Ramos (cell line): ENCODE results near the gene ZSWIM3.

Source experiments
- in situ Hi-C: fragments of 300-500 bp; cut with MboI; formaldehyde crosslinking; loops from one replicate; pipeline ENCODE4 v1.14.3; 2022; ENCODE audit warnings: low sequenced_read_pairs; ENCODE audit not compliant: unreplicated experiment

The ZSWIM3 gene

DNA sequence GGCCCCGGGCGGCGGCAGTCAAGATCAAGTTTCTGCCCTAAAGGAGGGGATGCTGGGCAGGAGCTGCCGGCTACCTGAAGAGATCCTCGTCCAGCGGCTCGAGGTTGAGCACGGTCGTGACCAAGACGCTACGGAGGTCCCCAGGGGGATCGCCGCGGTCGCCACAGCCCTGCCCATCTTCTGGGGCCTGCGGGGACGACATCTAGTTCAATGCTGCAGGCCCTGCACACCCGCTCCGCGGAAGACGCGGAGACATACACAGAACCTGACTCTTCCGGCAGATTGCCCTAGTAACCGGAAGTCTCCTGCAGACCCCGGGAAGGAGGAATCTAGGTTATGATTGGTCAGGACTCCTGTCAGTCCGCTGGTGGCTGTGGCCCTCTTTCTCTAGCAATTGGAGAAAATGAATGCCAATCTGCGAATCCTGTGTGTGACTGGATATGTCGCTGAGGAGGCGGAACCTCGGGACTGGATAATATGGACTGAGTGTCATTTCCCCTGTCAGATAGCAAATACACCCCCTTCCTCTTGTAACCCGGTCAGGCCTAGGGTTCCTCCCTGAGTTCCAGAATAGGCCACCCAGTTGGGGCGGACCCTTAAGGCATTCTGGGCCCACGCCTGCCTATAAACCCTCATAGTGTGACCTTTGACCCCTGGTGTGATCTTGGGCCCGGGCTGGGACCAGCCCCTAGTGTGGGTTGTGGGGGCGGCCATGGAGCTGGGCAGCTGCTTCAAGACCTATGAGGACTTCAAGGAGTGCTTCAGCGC lies at the start of gene ZSWIM3, which contains the start of gene ACOT8:
Gene ZSWIM3 (plus strand): TSS at position 501 of the 768 bp plus-strand sequence. CDS start 212 bp downstream, at position 713.
Gene ACOT8 (minus strand): TSS at position 279 of the 768 bp plus-strand sequence. CDS start 77 bp downstream, at position 202.
- in situ Hi-C loops = no loop called here

GRCh38 chr20:45810191-45810970 lies 47.0 kb upstream of the ZSWIM3 start:
- in situ Hi-C loops = loop anchor here (25.0 kb wide), 1 partner anchor 127 kb away; the partner anchor contains the start of gene PCIF1

DNA sequence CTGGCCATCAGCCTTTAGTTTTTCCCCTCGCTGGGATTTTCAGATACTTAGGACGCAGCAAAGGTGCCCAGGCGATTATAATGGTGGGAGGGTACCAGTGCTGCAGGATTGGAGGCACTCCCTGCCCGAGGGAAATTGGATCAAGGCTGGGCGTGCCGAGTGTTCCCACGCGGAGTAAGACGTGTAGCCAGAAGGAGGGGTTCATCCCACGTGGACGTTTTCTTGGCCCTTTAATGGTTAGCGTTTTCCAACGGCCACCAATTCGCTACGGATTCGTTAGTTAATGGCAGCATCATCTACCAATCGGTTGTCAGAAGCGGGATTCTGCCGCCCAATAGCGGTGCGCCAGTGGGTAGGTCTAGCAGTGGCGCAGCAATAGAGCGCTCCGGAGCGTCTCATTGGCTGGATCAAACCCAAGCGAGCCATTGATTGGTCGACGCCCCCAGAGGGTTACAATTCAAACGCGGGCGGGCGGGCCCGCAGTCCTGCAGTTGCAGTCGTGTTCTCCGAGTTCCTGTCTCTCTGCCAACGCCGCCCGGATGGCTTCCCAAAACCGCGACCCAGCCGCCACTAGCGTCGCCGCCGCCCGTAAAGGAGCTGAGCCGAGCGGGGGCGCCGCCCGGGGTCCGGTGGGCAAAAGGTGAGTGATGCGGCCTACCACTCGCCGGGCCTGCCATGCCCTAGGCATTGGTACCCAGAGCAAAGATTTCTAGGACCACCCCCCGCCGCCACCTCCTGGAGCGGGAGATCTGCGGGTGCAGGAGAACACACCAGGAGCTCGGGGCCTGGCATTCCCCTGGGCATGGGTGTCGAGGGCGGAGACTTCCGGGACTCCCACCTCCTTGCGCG lies 45.0 kb upstream of the ZSWIM3 start, which contains the start of gene UBE2C:
Gene UBE2C (plus strand): TSS at position 488 of the 849 bp plus-strand sequence. CDS start 52 bp downstream, at position 540.
- in situ Hi-C loops = loop anchor here (25.0 kb wide), 1 partner anchor 125 kb away; the partner anchor contains the start of gene PCIF1

DNA sequence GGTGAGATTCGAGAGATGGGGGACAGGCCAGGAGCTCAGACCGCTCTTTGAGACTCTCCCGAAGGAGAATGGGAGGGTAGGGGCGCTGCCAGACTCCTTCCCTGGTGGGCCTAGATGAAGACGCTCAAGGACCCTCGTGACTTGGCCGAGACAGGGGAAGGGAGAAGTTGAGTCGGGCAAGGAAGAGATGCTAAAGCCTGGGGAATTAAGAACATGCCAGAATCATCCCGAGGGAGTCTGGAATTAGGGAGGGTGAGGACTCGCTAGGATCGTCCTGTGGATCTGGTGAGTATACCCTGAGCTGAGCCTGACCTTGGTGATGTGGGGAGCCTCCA lies 44.4 kb upstream of the ZSWIM3 start:
- in situ Hi-C loops = loop anchor here (25.0 kb wide), 1 partner anchor 124 kb away; the partner anchor contains the start of gene PCIF1

DNA sequence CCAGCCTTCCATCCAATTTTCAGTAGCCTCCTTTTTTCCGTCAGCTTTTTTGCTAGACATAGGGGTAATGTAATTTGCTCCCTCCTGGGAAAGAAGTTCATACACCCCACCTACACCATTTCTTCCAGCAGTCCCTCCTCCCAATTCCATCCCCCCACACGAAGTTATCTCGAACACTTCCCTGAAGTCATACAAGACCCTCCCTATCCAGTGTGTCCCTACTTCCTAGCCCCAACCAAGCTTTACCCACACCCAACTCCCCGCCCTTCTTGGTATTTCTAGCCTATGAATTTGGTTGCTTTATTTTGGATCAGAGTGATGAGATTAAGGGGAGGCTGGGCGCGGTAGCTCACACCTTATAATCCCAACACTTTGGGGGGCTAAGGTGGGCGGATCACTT lies 43.9 kb upstream of the ZSWIM3 start:
- in situ Hi-C loops = loop anchor here (25.0 kb wide), 1 partner anchor 124 kb away; the partner anchor contains the start of gene PCIF1

- in situ Hi-C loops = loop anchor here (25.0 kb wide), 1 partner anchor 123 kb away; the partner anchor contains the start of gene PCIF1
These were observed 43.1 kb upstream of the ZSWIM3 start for GRCh38 chr20:45814314-45814713.

DNA sequence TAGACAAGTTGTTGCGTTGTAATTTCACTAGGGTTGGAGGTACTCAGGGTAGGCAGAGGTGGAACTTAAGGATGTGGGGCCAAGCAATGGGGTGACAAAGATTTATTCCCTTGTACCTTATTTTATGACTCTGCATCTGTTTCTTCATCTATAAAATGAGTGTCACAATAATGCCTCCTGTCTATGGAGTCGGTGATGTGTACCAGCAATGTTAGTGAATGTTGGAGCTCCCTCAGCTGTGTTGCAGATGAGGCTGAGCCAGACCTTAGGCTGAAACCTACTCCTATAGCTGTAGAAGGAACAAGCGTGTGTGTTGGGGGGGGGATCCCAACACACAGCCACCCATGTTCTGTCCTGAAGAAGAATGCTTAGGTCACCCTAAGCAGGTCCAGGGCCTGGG lies 40.5 kb upstream of the ZSWIM3 start:
- in situ Hi-C loops = loop anchor here (25.0 kb wide), 1 partner anchor 120 kb away; the partner anchor contains the start of gene PCIF1

- in situ Hi-C loops = loop anchor here (25.0 kb wide), 1 partner anchor 120 kb away; the partner anchor contains the start of gene PCIF1
These were observed 39.8 kb upstream of the ZSWIM3 start for GRCh38 chr20:45817376-45818194.

DNA sequence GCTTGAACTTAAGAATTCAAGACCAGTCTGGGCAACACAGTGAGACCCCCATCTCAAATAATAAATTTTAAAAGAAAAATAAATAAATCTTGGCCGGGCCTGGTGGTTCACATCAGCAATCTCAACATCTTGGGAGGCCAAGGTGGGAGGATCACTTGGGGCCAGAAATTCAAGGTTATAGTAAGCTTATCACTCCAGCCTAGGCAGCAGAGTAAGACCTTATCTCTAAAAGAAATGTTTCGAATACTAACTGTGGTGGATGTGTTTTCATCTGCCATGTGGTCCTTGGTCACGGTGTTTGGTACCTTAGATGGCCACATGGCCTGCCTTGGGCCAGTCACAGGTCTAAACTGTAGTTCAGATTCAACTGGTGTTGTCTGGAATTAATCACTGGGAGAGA lies 39.2 kb upstream of the ZSWIM3 start:
- in situ Hi-C loops = loop anchor here (25.0 kb wide), 1 partner anchor 119 kb away; the partner anchor contains the start of gene PCIF1

GRCh38 chr20:45819466-45819865 lies 37.9 kb upstream of the ZSWIM3 start:
- in situ Hi-C loops = loop anchor here (25.0 kb wide), 1 partner anchor 118 kb away; the partner anchor contains the start of gene PCIF1

DNA sequence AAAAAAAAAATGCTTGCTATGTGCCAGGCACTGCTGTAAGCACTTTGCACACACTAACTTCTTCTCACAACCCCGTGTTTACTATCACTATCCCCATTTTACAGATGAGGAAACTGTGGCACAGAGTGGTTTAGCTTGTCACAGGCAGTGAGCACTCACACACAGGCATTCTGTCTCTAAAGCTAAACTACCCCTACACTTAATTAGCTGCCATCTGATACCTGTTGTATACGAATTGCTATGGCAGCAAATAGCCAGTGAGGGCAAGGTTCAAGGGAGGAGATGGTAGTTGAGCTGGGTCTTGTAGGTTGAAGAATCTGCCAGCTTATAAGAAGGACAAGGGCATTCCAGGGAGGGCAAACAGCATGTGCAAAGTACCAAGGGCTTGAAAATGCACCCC lies 35.5 kb upstream of the ZSWIM3 start:
- in situ Hi-C loops = loop anchor here (25.0 kb wide), 1 partner anchor 115 kb away; the partner anchor contains the start of gene PCIF1

DNA sequence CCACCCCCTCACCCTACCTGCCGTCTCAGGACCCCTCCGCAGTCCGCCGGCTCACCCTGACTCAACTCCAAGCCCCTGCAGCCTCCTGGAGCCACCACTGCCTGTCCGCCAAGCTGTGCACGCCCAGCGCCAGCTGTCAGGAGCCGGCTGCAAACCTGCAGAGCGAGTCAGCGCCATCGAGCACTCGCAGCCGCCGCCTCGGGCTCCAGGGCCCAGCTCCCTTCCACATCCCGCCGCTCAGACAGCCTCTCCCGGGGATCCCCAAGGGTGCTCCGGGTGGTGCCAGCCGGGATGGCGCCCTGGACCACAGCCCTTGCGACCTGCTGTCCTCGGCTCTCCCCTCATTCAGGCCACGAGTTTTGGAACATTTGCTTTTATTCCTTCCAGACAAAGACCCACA lies 34.6 kb upstream of the ZSWIM3 start:
- in situ Hi-C loops = loop anchor here (25.0 kb wide), 1 partner anchor 114 kb away; the partner anchor contains the start of gene PCIF1

- in situ Hi-C loops = loop anchor here (25.0 kb wide), 1 partner anchor 113 kb away; the partner anchor contains the start of gene PCIF1
These were observed 33.2 kb upstream of the ZSWIM3 start for GRCh38 chr20:45823949-45824835.

- in situ Hi-C loops = no loop called here
These were observed 30.9 kb upstream of the ZSWIM3 start for GRCh38 chr20:45826381-45827019.

- in situ Hi-C loops = no loop called here
These were observed 30.3 kb upstream of the ZSWIM3 start, which contains the start of gene TNNC2 for GRCh38 chr20:45827030-45827652. TNNC2 (minus strand) TSS chr20:45827312; CDS start chr20:45827248, 64 bp downstream.

DNA sequence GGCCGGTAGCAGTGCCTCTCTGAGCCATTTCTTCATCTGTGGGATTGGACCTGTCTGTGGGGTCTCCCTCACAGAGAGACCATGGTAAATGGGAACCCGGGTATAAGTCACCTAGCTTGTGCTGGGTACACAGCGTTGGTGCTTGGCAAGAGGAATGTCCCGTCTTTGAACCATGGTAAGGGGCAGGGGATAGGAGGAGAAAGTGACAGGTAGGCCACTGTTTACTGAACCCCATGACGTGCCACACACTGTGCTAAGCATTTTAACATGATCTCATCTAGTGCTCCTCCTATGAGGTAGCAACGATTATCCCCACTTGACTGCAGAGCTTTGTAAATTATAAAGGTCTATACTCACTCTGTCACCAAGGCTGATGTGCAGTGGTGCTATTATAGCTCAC lies 29.7 kb upstream of the ZSWIM3 start:
- in situ Hi-C loops = no loop called here

DNA sequence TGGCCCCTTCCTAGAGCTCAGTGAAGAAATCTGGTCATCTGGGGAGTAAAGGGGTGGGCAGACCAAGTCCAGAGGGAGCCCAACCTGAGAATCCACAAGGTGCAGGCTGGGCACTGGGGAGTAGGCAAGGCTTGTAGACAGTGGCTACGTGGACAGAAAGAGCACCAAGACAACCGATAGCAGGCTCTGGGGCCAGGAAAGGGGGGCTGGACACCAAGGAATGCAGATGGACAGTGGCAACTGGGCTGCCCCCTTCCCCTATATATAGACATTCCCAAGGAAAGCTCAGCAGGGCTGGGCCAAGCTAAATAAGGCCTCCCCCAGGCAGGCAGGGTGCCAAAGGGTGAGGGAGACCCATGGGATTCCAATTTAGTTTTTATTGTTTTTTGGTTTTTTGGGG lies 28.8 kb upstream of the ZSWIM3 start:
- in situ Hi-C loops = no loop called here
